ENCODE data around the gene TSEN34. TPM values are rescaled to one million over a fixed set of nuclear protein-coding genes. Genes with fewer than 3 reads are reported as not detected.
A peak's percentile ranks its signal among the peaks of the same experiment; 100 is the strongest.
"Not testable (repeated sequence)": the region's sequence is repeated elsewhere in the genome, so short reads cannot be mapped to it uniquely, and the experiment has no call there.

Gene TSEN34
- total RNA-seq, 1 donor from 2014 or later, result 52.3 TPM

- TF ChIP-seq POLR2AphosphoS5 (IDR thresholded peaks at IDR 0.05; ENCODE audit: insufficient read depth in 1 of 2, low read depth in 1 of 2), result peak; percentile 37 to 88
- TF ChIP-seq CTCF (IDR thresholded peaks at IDR 0.05), result peak in 1 of 3 experiments; percentile 16
- no peak for TF ChIP-seq POLR2A (IDR thresholded peaks at IDR 0.05)
- H3K27ac ChIP-seq, result peak overlapping the region; percentile 96
- H3K36me3 ChIP-seq, result peaks cover 0 to 21% of the 10 kb centered on the region in 2 donors
- H3K9me3 ChIP-seq, result no peaks in the 10 kb centered on the region
- H3K4me3 ChIP-seq, result peak overlapping the region; percentile 81 to 88
- DNase-seq (ENCODE audit: extremely low spot score in 2 of 2), result peak in 1 of 2 donors; percentile 99
- intact Hi-C loops (cut with DNase I), result no loop called here
- H3K27me3 ChIP-seq, result no peaks in the 10 kb centered on the region
- H3K4me1 ChIP-seq, result peaks cover 31% of the 10 kb centered on the region
Measured at GRCh38 chr19:54190503-54191010, 551 bp upstream of the TSEN34 start.

GRCh38 chr19:54191811-54192453, 824 bp downstream of the TSEN34 start:
- Histone ChIP-seq H3K4me3 (peak overlapping the region; percentile 81 to 88), H3K4me1 (peaks cover 31% of the 10 kb centered on the region), H3K27ac (peak overlapping the region; percentile 96), H3K36me3 (peaks cover 0 to 21% of the 10 kb centered on the region in 2 donors), H3K9me3 (no peaks in the 10 kb centered on the region), H3K27me3 (no peaks in the 10 kb centered on the region)
- no peak for DNase-seq (ENCODE audit: extremely low spot score in 2 of 2)
- intact Hi-C loops (cut with DNase I), result no loop called here
- TF ChIP-seq CTCF (IDR thresholded peaks at IDR 0.05), result no peak
- TF ChIP-seq POLR2AphosphoS5 (IDR thresholded peaks at IDR 0.05; ENCODE audit: insufficient read depth in 1 of 2, low read depth in 1 of 2), result no peak
- no peak for TF ChIP-seq POLR2A (IDR thresholded peaks at IDR 0.05)

DNA sequence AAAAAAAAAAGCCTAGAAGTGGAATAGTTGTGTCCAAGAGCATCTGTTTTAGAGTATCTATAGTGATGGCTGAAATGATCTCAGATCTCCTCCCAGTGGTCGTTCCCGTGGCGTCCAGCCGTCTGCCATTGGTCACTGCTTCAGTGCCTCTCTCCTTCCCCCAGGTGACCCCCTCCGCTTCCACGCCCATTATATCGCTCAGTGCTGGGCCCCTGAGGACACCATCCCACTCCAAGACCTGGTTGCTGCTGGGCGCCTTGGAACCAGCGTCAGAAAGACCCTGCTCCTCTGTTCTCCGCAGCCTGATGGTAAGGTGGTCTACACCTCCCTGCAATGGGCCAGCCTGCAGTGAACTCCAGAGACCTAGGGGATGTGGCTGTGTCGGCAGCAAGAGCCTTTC, 1.9 kb downstream of the TSEN34 start:
- intact Hi-C loops (cut with DNase I), result no loop called here
- DNase-seq (ENCODE audit: extremely low spot score in 2 of 2), result no peak
- TF ChIP-seq POLR2A (IDR thresholded peaks at IDR 0.05) (no peak), CTCF (IDR thresholded peaks at IDR 0.05) (no peak), POLR2AphosphoS5 (IDR thresholded peaks at IDR 0.05; ENCODE audit: insufficient read depth in 1 of 2, low read depth in 1 of 2) (no peak)
- Histone ChIP-seq H3K27ac (no peak overlapping the region), H3K4me1 (peaks cover 30% of the 10 kb centered on the region), H3K9me3 (no peaks in the 10 kb centered on the region), H3K4me3 (no peak overlapping the region), H3K27me3 (no peaks in the 10 kb centered on the region), H3K36me3 (peaks cover 0 to 21% of the 10 kb centered on the region in 2 donors)

GRCh38 chr19:54194463-54194862, 3.4 kb downstream of the TSEN34 start:
- intact Hi-C loops (cut with DNase I); DNase-seq (ENCODE audit: extremely low spot score in 2 of 2); H3K4me3 ChIP-seq; H3K9me3 ChIP-seq; H3K27ac ChIP-seq; H3K27me3 ChIP-seq: not testable (repeated sequence)
- H3K36me3 ChIP-seq, result peaks cover 0 to 21% of the 10 kb centered on the region in 2 donors
- H3K4me1 ChIP-seq, result peaks cover 20% of the 10 kb centered on the region

GRCh38 chr19:54196536-54196935, 5.4 kb downstream of the TSEN34 start:
- Histone ChIP-seq H3K27me3 (no peaks in the 10 kb centered on the region), H3K36me3 (peaks cover 0 to 22% of the 10 kb centered on the region in 2 donors), H3K4me1 (peaks cover 28% of the 10 kb centered on the region), H3K27ac (no peak overlapping the region), H3K4me3 (no peak overlapping the region), H3K9me3 (no peaks in the 10 kb centered on the region)
- intact Hi-C loops (cut with DNase I), result no loop called here
- TF ChIP-seq POLR2AphosphoS5 (IDR thresholded peaks at IDR 0.05; ENCODE audit: insufficient read depth in 1 of 2, low read depth in 1 of 2) (no peak), POLR2A (IDR thresholded peaks at IDR 0.05) (no peak), CTCF (IDR thresholded peaks at IDR 0.05) (no peak)
- no peak for DNase-seq (ENCODE audit: extremely low spot score in 2 of 2)
